Central memory CD4-positive, alpha-beta T cell (primary cell): ENCODE results near the gene MAVS.

ENCODE experiments used
- DNase-seq: peaks from one replicate; pipeline ENCODE4 v3.0.0; 2022

The MAVS gene

GRCh38 chr20:3916364-3916763, 69.7 kb downstream of the MAVS start:
- no peak for DNase-seq

DNA sequence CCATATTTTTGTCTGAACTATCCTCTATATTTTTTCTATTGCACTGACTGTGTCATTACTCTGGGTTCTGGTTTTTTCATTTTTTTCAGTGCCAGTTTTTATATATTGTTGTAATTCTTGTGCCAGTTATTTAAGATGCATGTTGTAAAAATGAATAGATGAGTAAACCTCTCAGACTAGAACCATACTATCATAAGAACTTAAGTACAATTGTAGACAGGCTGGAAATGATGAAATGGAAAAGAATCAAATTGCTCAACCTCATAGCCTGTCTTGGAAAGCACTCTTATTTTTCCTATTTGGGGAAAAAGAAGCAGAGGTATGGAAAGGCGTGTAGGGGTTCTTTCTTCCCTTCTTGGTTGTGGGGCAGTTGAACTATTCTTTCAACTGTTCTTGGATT, 72.7 kb downstream of the MAVS start:
- DNase-seq, result no peak

DNA sequence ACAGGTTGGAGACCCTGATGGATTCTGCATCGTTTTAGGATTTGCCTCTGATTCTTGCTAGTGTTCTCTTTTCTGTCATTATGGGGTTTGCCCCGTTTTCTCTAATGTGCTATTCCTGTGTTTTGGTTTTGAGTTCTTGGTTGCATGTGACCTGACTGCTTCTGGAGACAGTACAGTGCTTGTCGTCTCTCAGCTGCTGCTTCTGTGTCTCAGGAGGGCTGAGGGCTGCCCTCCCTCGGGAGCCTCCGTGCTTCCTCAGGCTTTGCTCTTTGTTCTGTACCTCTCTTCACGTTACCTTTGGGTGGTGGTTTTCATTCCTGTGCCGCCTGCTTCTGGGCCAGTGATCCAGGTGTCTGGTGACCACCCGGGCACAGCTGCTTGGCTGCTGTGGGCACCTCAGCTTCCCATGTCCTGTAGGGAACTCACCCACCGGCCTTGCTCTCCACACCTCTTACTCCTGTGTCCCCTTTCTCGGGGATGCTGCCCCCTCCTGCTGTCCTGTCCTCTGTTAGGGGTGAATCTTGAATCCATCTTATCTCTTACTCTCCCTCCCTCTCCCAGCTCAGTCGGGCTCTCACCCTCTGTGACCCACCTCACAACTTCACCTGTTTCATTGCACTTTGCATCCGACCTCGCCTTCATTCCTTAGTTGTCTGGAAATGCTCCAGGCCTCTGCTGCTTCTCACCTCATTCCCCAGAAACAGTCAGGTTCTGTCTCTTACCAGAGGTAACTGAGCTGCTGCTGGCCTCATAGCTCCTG, 75.8 kb downstream of the MAVS start:
- no peak for DNase-seq

DNA sequence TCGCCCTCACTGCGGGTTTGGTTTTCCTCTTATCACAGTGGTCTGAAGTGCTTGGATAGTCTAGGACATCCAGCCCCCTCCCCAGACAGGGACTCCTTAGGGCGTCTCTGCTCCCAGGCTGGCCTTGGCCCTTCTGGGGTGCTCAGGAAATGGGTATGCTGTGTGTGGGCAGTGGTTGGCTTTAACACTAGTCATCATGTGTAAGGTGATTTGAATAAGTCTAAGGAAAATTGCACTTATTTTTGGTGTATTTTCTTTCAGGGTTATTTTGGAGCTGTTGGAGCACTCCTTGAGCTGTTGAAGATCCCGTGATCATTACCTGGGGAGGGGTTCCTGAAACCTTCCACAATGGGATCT, 76.3 kb downstream of the MAVS start:
- DNase-seq, result no peak

GRCh38 chr20:3923818-3924217, 77.2 kb downstream of the MAVS start:
- DNase-seq, result no peak

- DNase-seq, result no peak
These were observed 77.9 kb downstream of the MAVS start for GRCh38 chr20:3924304-3925112.

DNA sequence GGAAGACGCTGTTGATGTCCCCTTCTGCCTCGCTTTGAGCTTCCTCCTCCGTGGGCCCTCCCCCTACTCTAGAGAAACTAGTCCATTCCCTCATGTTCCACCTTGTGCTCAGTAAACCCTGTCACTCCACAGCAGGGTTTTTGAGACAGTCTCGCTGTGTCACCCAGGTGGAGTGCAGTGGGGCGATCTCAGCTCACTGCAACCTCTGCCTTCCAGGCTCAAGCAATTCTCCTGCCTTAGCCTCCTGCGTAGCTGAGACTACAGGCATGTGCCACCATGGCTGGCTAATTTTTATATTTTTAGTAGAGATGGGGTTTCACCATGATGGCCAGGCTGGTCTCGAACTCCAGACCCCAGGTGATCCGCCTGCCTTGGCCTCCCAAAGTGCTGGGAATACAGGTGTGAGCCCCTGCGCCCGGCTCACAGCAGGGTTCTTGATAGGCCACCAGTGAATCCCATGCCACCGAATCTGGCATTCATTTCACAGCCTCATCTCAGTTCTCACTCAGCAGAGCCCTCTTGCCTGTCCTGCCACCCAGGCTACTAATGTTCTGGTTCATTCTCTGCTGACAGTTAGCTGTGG, 78.6 kb downstream of the MAVS start:
- DNase-seq, result no peak
